A673 (cell line): ENCODE results near the gene EPC1. TPM values are rescaled to one million over a fixed set of nuclear protein-coding genes. Genes with fewer than 3 reads are reported as not detected.
A peak's percentile ranks its signal among the peaks of the same experiment; 100 is the strongest.
"Not testable (repeated sequence)": the region's sequence is repeated elsewhere in the genome, so short reads cannot be mapped to it uniquely, and the experiment has no call there.

ENCODE experiments used
- BruUV-seq: library from RNA; stranded (reverse); fragments of 400-500 nt; replicated peaks from 2 replicates; lab custom pipeline; 2021; lab: Mats Ljungman, UMichigan
- CTCF ChIA-PET: fragments of 300-600 bp; sonication (Branson Sonifier 250); formaldehyde crosslinking; loops from one replicate; lab custom pipeline; 2022; ENCODE audit warnings: antibody characterized with exemption; lab: Charles Lee
- POLR2A ChIA-PET: fragments of 300-600 bp; sonication (Branson Sonifier 250); formaldehyde crosslinking; loops from one replicate; lab custom pipeline; 2022; ENCODE audit warnings: antibody characterized with exemption; ENCODE audit not compliant: low non-redundant PET; lab: Charles Lee
- DNase-seq: peaks from one replicate; pipeline ENCODE4 v3.0.0-alpha.2; 2015; ENCODE audit warnings: low spot score
- H3K27ac ChIP-seq: fragments of 200-600 bp; sonication (generic); 2 replicates; pipeline ENCODE4 v1.5.1; 2016; ENCODE audit warnings: mixed run types, low read depth, mild to moderate bottlenecking, mixed read lengths, antibody characterized with exemption, low read length; ENCODE audit not compliant: poor library complexity, severe bottlenecking
- H3K27me3 ChIP-seq: fragments of 200-600 bp; sonication (generic); replicated peaks from 2 replicates; pipeline ENCODE4 v1.6.1; 2017; ENCODE audit warnings: mixed run types, low read depth, mild to moderate bottlenecking, mixed read lengths, antibody characterized with exemption, low read length; ENCODE audit not compliant: insufficient read depth, poor library complexity
- H3K36me3 ChIP-seq: fragments of 200-600 bp; sonication (generic); 2 replicates; pipeline ENCODE4 v1.6.1; 2016; ENCODE audit warnings: mixed run types, mild to moderate bottlenecking, mixed read lengths, antibody characterized with exemption, low read length; ENCODE audit not compliant: insufficient read depth, poor library complexity, severe bottlenecking
- H3K4me1 ChIP-seq: fragments of 200-600 bp; sonication (generic); 2 replicates; pipeline ENCODE4 v1.6.1; 2017; ENCODE audit warnings: mixed run types, mild to moderate bottlenecking, mixed read lengths, antibody characterized with exemption, low read length; ENCODE audit not compliant: insufficient read depth, poor library complexity, severe bottlenecking
- H3K4me3 ChIP-seq: fragments of 200-600 bp; sonication (generic); 2 replicates; pipeline ENCODE4 v1.5.1; 2016; ENCODE audit warnings: low read depth, mixed run types, mild to moderate bottlenecking, mixed read lengths, low read length; ENCODE audit not compliant: poor library complexity, severe bottlenecking
- H3K9me3 ChIP-seq: fragments of 200-600 bp; sonication (generic); 2 replicates; pipeline ENCODE4 v1.6.1; 2016; ENCODE audit warnings: mixed run types, low read depth, mild to moderate bottlenecking, mixed read lengths, antibody characterized with exemption, low read length; ENCODE audit not compliant: poor library complexity, severe bottlenecking
- EZH2 ChIP-seq: fragments of 200-600 bp; sonication (generic); IDR thresholded peaks from 2 replicates; pipeline ENCODE4 v1.6.1; 2017; ENCODE audit warnings: borderline replicate concordance, low read depth, mild to moderate bottlenecking, mixed read lengths, antibody characterized with exemption, low read length; ENCODE audit not compliant: poor library complexity, severe bottlenecking
- intact Hi-C: fragments of 100-400 bp; cut with micrococcal nuclease; formaldehyde crosslinking; loops from one replicate; pipeline ENCODE4 v1.10.0; 2022; ENCODE audit not compliant: unreplicated experiment
- total RNA-seq: library from RNA; stranded (reverse); gene quantifications from 2 replicates; pipeline ENCODE4 v1.2.3, GENCODE V29; 2021
- TF ChIP-seq, protein P1 (sequence below): fragments of 300-800, 200-600 bp; sonication (generic); conservative IDR thresholded peaks from 2 replicates; pipeline ENCODE4 v1.5.1; 2017; ENCODE audit warnings: low read depth, mild to moderate bottlenecking, antibody characterized with exemption, low read length, moderate library complexity, mixed read lengths

EPC1 gene
- total RNA-seq, 1 experiment from 2014 or later = 75.8 TPM

DNA sequence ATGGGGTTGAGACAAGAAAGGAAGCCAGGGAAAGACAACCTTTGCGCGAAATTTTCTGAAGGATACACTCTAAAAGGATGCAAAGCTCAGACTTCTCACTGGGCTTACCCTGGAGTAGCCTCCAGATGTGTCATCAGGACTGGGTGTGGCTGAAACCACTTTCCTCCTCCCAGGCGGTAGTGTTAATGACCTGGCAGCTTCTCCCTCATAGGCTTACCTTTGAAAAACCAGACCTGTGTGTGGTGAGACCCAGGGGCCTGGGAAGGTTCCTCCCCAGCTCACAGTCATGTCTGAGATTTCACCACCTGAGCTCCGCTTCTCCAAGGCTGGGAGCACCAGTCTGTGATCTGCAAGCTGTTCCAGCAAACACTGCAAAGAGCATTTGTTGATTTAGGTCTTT, 93.7 kb downstream of the EPC1 start:
- TF ChIP-seq EZH2 = no peak
- TF ChIP-seq, protein P1, sequence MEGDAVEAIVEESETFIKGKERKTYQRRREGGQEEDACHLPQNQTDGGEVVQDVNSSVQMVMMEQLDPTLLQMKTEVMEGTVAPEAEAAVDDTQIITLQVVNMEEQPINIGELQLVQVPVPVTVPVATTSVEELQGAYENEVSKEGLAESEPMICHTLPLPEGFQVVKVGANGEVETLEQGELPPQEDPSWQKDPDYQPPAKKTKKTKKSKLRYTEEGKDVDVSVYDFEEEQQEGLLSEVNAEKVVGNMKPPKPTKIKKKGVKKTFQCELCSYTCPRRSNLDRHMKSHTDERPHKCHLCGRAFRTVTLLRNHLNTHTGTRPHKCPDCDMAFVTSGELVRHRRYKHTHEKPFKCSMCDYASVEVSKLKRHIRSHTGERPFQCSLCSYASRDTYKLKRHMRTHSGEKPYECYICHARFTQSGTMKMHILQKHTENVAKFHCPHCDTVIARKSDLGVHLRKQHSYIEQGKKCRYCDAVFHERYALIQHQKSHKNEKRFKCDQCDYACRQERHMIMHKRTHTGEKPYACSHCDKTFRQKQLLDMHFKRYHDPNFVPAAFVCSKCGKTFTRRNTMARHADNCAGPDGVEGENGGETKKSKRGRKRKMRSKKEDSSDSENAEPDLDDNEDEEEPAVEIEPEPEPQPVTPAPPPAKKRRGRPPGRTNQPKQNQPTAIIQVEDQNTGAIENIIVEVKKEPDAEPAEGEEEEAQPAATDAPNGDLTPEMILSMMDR = no peak
- intact Hi-C loops = no loop called here
- CTCF ChIA-PET = no interaction called here
- peaks cover 20% of the 10 kb centered on the region for H3K4me1 ChIP-seq
- no peak overlapping the region for H3K4me3 ChIP-seq
- no peak for DNase-seq
- no TSS peak for BruUV-seq
- H3K27me3 ChIP-seq = no peaks in the 10 kb centered on the region
- no peaks in the 10 kb centered on the region for H3K9me3 ChIP-seq
- no peaks in the 10 kb centered on the region for H3K36me3 ChIP-seq
- peak overlapping the region; percentile 37 for H3K27ac ChIP-seq
- POLR2A ChIA-PET = no interaction called here

DNA sequence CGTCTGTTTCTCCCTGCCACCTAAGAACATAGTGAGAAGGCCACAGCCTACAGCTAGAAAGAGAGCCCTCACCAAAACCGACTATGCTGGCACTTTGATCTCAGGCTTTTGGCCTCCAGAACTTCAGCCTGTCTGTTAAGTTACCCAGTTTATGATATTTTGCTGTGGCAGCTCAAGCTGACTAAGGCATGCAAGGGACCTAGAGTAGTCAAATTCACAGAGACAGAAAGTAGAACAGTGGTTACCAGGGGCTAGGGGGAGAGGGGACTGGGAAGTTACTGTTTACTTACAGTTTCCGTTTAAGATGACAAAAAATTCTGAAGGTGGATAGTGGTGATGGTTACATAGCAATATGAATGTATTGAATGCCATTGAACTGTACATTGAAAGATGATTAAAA, 96.5 kb downstream of the EPC1 start:
- H3K9me3 ChIP-seq, H3K27ac ChIP-seq, CTCF ChIA-PET, H3K36me3 ChIP-seq, DNase-seq, H3K27me3 ChIP-seq, POLR2A ChIA-PET, intact Hi-C loops, BruUV-seq, H3K4me3 ChIP-seq: not testable (repeated sequence)
- peaks cover 20% of the 10 kb centered on the region for H3K4me1 ChIP-seq

DNA sequence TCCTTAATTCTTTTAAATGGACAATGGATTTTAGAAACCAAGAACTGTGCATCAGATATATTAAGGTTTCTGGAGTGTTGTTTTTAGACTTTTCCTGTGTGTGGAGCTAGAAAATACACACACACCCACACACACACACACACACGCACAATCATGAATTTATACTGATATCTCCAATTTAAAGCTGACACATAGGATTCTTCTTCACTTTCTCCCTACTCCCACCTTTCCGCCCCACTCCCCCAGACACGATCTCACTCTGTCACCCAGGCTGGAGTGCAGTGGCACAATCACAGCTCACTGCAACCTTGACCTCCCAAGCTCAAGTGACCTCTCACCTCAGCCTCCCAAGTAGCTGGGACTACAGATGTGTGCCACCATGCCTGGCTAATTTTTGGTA, 100.3 kb downstream of the EPC1 start:
- ChIA-PET CTCF (no interaction called here), POLR2A (no interaction called here)
- BruUV-seq = no TSS peak
- intact Hi-C loops = no loop called here
- H3K9me3 ChIP-seq = no peaks in the 10 kb centered on the region
- no peak overlapping the region for H3K4me3 ChIP-seq
- H3K4me1 ChIP-seq = peaks cover 7% of the 10 kb centered on the region
- TF ChIP-seq, protein P1 = no peak
- no peak for TF ChIP-seq EZH2
- H3K36me3 ChIP-seq = no peaks in the 10 kb centered on the region
- no peaks in the 10 kb centered on the region for H3K27me3 ChIP-seq
- DNase-seq = no peak
- H3K27ac ChIP-seq = no peak overlapping the region

DNA sequence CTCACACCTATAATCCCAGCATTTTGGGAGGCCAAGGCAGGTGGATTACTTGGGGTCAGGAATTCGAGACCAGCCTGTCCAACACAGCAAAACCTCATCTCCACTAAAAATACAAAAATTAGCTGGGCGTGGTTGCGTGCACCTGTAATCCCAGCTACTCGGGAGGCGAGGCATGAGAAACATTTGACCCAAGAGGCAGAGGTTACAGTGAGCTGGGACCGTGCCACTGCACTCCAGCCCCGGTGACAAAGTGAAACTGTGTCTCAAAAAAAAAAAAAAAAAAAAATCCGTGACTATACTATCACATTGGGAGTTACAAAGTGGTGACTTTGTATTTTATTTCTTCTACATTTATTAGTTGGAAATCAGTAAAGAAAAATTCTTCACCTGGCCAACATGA, 101.2 kb downstream of the EPC1 start:
- H3K27ac ChIP-seq = no peak overlapping the region
- intact Hi-C loops = no loop called here
- H3K9me3 ChIP-seq = no peaks in the 10 kb centered on the region
- ChIA-PET CTCF (no interaction called here), POLR2A (interaction anchor here (0.6 kb wide), 1 partner anchor 384 kb away, joined by 3 read pairs; no protein-coding TSS in a partner anchor)
- BruUV-seq = no TSS peak
- H3K27me3 ChIP-seq = no peaks in the 10 kb centered on the region
- no peak overlapping the region for H3K4me3 ChIP-seq
- DNase-seq = no peak
- H3K4me1 ChIP-seq = peaks cover under 1% of the 10 kb centered on the region
- TF ChIP-seq EZH2 = no peak
- TF ChIP-seq, protein P1 = no peak
- H3K36me3 ChIP-seq = no peaks in the 10 kb centered on the region
